ENCODE data around the gene ETDB. TPM values are rescaled to one million over a fixed set of nuclear protein-coding genes. Genes with fewer than 3 reads are reported as not detected.

ETDB gene
- total RNA-seq, 6 experiments from 2014 or later: not detected

DNA sequence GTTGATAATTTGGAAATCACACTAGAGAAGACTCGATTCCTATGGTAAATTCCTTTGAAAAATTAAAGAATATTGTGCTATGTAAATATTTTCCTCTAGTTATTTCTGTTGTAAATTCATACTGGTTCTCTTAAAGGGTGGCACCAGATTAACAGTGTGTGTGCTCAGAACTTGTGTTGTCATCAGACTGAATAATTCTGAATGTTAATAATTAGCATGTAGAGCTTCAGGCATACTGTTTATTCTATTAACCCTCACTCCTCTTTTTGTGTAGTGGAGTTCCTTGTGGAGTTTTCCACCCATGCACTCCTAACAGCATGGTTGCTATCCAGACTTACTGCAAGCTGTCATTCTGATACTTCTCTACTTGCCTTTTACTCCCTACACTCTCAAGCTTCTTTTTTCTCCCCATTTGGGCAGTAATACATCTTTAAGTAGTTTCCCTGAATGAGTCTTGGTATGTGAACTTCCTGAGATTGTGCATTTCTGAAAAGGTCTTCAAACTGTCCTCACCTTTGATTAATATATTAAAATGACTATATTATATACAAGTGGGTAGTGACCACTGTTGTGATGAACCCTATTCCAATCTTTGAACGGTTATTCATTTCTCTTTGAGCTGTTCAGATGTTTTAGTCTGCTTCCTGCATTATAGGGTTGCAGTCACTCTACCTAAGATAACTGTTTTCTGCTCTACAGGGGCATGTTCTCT, 38.5 kb downstream of the ETDB start:
- ATAC-seq (peak in 3 of 4 donors; percentile 23 to 76 (median 36)), DNase-seq (no peak)
- H3K4me1 ChIP-seq: no peaks in the 10 kb centered on the region
- no peak overlapping the region for H3K27ac ChIP-seq
- no peaks in the 10 kb centered on the region for H3K9me3 ChIP-seq
- H3K27me3 ChIP-seq: no peaks in the 10 kb centered on the region
- WGBS (ENCODE audit: insufficient coverage, low coverage, low lambda C conversion rate, missing lambda C conversion rate): 38% methylated on average over 2 of the region's 2 CpGs
- H3K4me3 ChIP-seq: no peak overlapping the region
- intact Hi-C loops (cut with DNase I): no loop called here
- TF ChIP-seq, protein P1, sequence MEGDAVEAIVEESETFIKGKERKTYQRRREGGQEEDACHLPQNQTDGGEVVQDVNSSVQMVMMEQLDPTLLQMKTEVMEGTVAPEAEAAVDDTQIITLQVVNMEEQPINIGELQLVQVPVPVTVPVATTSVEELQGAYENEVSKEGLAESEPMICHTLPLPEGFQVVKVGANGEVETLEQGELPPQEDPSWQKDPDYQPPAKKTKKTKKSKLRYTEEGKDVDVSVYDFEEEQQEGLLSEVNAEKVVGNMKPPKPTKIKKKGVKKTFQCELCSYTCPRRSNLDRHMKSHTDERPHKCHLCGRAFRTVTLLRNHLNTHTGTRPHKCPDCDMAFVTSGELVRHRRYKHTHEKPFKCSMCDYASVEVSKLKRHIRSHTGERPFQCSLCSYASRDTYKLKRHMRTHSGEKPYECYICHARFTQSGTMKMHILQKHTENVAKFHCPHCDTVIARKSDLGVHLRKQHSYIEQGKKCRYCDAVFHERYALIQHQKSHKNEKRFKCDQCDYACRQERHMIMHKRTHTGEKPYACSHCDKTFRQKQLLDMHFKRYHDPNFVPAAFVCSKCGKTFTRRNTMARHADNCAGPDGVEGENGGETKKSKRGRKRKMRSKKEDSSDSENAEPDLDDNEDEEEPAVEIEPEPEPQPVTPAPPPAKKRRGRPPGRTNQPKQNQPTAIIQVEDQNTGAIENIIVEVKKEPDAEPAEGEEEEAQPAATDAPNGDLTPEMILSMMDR (IDR thresholded peaks at IDR 0.05): no peak
- TF ChIP-seq POLR2A (IDR thresholded peaks at IDR 0.05): no peak
- H3K36me3 ChIP-seq: no peaks in the 10 kb centered on the region

Other genes starting within 250 kb of the ETDB start
- gene MOSPD1, start 205.3 kb downstream of the ETDB start, total RNA-seq: 10 to 100 TPM in 1 of 6 experiments, 1 to 10 TPM in 5; 2.9 to 14.8 (median 7.5) TPM
- gene SMIM10, start 129.5 kb downstream of the ETDB start, total RNA-seq: under 1 TPM; 0.13 to 0.86 (median 0.32) TPM
- 1 to 10 TPM in 4 of 6 experiments, under 1 TPM in 2; 0.66 to 1.7 (median 1.1) TPM for gene RTL8B, start 98.0 kb downstream of the ETDB start, total RNA-seq
- gene RTL8C, start 88.2 kb downstream of the ETDB start, total RNA-seq: 10 to 100 TPM; 19.5 to 31.2 (median 25.7) TPM
- gene RTL8A, start 68.4 kb downstream of the ETDB start, total RNA-seq: 10 to 100 TPM in 3 of 6 experiments, 1 to 10 TPM in 3; 6.6 to 15.4 (median 10.9) TPM
- gene SMIM10L2B, start 21.8 kb downstream of the ETDB start, total RNA-seq: under 1 TPM; 0.33 to 0.86 (median 0.45) TPM
- gene CT55, start 50.9 kb upstream of the ETDB start, total RNA-seq: not detected
- not detected for gene ETDA, start 131.5 kb upstream of the ETDB start, total RNA-seq
- not detected for gene ETDC, start 189.0 kb upstream of the ETDB start, total RNA-seq
- gene ZNF75D, start 223.6 kb upstream of the ETDB start, total RNA-seq: 1 to 10 TPM; 4.1 to 6.6 (median 4.4) TPM
- 1 to 10 TPM; 2.0 to 3.4 (median 2.7) TPM for gene ZNF449, start 224.3 kb upstream of the ETDB start, total RNA-seq